ENCODE results near the gene MAP7. TPM values are rescaled to one million over a fixed set of nuclear protein-coding genes. Genes with fewer than 3 reads are reported as not detected.

The MAP7 gene
- polyA plus RNA-seq, 1 donor from 2014 or later = 5.1 TPM

DNA sequence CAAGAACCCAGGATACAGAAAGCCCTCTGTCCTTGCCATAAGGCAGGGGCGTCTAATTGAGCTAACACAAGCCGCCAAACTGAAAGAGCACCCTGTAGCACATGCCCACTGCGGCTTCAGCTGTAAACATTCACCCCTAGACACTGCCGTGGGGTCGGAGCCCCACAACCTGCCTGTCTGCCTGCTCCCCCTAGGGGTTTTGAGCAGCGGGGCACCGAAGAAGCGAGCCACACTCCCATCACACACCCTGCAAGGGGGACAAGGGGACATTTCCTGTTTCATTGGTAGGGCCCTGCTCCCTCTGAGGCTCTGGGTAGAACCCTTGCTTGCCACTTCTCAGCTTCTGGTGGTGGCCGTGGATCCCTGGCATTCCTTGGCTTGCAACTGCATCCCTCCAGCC is 215.4 kb downstream of the MAP7 start:
- Histone ChIP-seq H3K9ac (ENCODE audit: low read length) (no peak overlapping the region), H2AFZ (ENCODE audit: low read depth, low read length) (no peak overlapping the region), H3K27me3 (ENCODE audit: insufficient read depth, low read depth, low read length) (no peaks in the 10 kb centered on the region), H3F3A (ENCODE audit: insufficient read depth, low read length, poor library complexity, severe bottlenecking) (no peaks in the 10 kb centered on the region), H4K20me1 (ENCODE audit: insufficient read depth) (no peaks in the 10 kb centered on the region), H3K27ac (ENCODE audit: low read length) (no peak overlapping the region), H3K4me3 (ENCODE audit: low read length) (no peak overlapping the region), H3K36me3 (ENCODE audit: insufficient read depth, low read length) (no peaks in the 10 kb centered on the region), H3K9me3 (ENCODE audit: low read length) (no peaks in the 10 kb centered on the region), H3K4me2 (ENCODE audit: low read length) (no peak overlapping the region), H3K79me2 (replicated peaks; ENCODE audit: insufficient read depth, low read length) (no peaks in the 10 kb centered on the region), H3K9me2 (ENCODE audit: insufficient read depth, low read length) (no peaks in the 10 kb centered on the region)
- no peak for TF ChIP-seq MXI1 (conservative IDR thresholded peaks at IDR 0.05; ENCODE audit: poor library complexity, severe bottlenecking)
- no peak for TF ChIP-seq TAF1 (IDR thresholded peaks at IDR 0.05; ENCODE audit: low read depth)
- TF ChIP-seq, protein P1, sequence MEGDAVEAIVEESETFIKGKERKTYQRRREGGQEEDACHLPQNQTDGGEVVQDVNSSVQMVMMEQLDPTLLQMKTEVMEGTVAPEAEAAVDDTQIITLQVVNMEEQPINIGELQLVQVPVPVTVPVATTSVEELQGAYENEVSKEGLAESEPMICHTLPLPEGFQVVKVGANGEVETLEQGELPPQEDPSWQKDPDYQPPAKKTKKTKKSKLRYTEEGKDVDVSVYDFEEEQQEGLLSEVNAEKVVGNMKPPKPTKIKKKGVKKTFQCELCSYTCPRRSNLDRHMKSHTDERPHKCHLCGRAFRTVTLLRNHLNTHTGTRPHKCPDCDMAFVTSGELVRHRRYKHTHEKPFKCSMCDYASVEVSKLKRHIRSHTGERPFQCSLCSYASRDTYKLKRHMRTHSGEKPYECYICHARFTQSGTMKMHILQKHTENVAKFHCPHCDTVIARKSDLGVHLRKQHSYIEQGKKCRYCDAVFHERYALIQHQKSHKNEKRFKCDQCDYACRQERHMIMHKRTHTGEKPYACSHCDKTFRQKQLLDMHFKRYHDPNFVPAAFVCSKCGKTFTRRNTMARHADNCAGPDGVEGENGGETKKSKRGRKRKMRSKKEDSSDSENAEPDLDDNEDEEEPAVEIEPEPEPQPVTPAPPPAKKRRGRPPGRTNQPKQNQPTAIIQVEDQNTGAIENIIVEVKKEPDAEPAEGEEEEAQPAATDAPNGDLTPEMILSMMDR (IDR thresholded peaks at IDR 0.05; ENCODE audit: poor library complexity, severe bottlenecking) = no peak
- TF ChIP-seq POLR2AphosphoS5 (IDR thresholded peaks at IDR 0.05) = no peak
- TF ChIP-seq EP300 (conservative IDR thresholded peaks at IDR 0.05; ENCODE audit: poor library complexity, severe bottlenecking) = no peak
- TF ChIP-seq EZH2 (IDR thresholded peaks at IDR 0.05; ENCODE audit: borderline replicate concordance, insufficient read depth, low read length, poor library complexity, severe bottlenecking) = no peak
- no peak for TF ChIP-seq RAD21 (conservative IDR thresholded peaks at IDR 0.05)
- TF ChIP-seq SMC3 (conservative IDR thresholded peaks at IDR 0.05; ENCODE audit: poor library complexity) = no peak
- TF ChIP-seq, protein P2, sequence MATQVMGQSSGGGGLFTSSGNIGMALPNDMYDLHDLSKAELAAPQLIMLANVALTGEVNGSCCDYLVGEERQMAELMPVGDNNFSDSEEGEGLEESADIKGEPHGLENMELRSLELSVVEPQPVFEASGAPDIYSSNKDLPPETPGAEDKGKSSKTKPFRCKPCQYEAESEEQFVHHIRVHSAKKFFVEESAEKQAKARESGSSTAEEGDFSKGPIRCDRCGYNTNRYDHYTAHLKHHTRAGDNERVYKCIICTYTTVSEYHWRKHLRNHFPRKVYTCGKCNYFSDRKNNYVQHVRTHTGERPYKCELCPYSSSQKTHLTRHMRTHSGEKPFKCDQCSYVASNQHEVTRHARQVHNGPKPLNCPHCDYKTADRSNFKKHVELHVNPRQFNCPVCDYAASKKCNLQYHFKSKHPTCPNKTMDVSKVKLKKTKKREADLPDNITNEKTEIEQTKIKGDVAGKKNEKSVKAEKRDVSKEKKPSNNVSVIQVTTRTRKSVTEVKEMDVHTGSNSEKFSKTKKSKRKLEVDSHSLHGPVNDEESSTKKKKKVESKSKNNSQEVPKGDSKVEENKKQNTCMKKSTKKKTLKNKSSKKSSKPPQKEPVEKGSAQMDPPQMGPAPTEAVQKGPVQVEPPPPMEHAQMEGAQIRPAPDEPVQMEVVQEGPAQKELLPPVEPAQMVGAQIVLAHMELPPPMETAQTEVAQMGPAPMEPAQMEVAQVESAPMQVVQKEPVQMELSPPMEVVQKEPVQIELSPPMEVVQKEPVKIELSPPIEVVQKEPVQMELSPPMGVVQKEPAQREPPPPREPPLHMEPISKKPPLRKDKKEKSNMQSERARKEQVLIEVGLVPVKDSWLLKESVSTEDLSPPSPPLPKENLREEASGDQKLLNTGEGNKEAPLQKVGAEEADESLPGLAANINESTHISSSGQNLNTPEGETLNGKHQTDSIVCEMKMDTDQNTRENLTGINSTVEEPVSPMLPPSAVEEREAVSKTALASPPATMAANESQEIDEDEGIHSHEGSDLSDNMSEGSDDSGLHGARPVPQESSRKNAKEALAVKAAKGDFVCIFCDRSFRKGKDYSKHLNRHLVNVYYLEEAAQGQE (IDR thresholded peaks at IDR 0.05; ENCODE audit: borderline replicate concordance) = no peak

DNA sequence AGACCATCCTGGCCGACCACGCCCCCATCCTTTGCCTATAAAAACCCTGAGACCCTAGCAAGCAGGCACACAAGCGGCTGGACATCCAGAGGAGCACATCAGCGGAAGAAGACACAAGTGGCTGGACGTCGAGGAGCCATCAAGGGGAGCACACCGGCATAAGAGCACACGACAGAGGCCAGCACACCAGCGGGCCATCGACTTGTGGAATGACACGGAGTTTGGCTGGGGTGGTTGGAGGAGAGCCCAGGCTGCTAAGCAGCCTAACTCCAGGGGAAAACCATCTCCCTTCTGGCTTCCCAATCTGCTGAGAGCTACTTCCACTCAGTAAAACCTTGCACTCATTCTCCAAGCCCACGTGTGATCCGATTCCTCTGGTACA is 215.8 kb downstream of the MAP7 start:
- Histone ChIP-seq H3K4me2 (ENCODE audit: low read length) (no peak overlapping the region), H3K4me3 (ENCODE audit: low read length) (no peak overlapping the region), H2AFZ (ENCODE audit: low read depth, low read length) (no peak overlapping the region), H3K27me3 (ENCODE audit: insufficient read depth, low read depth, low read length) (no peaks in the 10 kb centered on the region), H3K36me3 (ENCODE audit: insufficient read depth, low read length) (no peaks in the 10 kb centered on the region), H3K9ac (ENCODE audit: low read length) (no peak overlapping the region), H3F3A (ENCODE audit: insufficient read depth, low read length, poor library complexity, severe bottlenecking) (no peaks in the 10 kb centered on the region), H3K9me2 (ENCODE audit: insufficient read depth, low read length) (no peaks in the 10 kb centered on the region), H3K9me3 (ENCODE audit: low read length) (no peaks in the 10 kb centered on the region), H4K20me1 (ENCODE audit: insufficient read depth) (no peaks in the 10 kb centered on the region), H3K79me2 (replicated peaks; ENCODE audit: insufficient read depth, low read length) (no peaks in the 10 kb centered on the region), H3K27ac (ENCODE audit: low read length) (no peak overlapping the region)
- TF ChIP-seq POLR2AphosphoS5 (IDR thresholded peaks at IDR 0.05) = no peak
- TF ChIP-seq, protein P1 (IDR thresholded peaks at IDR 0.05; ENCODE audit: poor library complexity, severe bottlenecking) = no peak
- no peak for TF ChIP-seq EZH2 (IDR thresholded peaks at IDR 0.05; ENCODE audit: borderline replicate concordance, insufficient read depth, low read length, poor library complexity, severe bottlenecking)
- TF ChIP-seq SMC3 (conservative IDR thresholded peaks at IDR 0.05; ENCODE audit: poor library complexity) = no peak
- no peak for TF ChIP-seq EP300 (conservative IDR thresholded peaks at IDR 0.05; ENCODE audit: poor library complexity, severe bottlenecking)

Measured in neural cell (in vitro differentiated cells).